Uterus (tissue), 2 donors: ENCODE data around the gene SRPX.

Experiments
- CTCF ChIP-seq, 4 experiments: fragments of 200-600 bp in 2 of 4; fragments of 450-650 bp in 2 of 4; sonication (generic) in 2 of 4; IDR thresholded peaks; one replicate each; pipeline ENCODE4 v1.5.1; 2016 to 2019; ENCODE audit warnings: antibody characterized with exemption in 4 of 4, mild to moderate bottlenecking in 2 of 4, moderate library complexity in 1 of 4
- POLR2A ChIP-seq, 2 donors: fragments of 450-650 bp; IDR thresholded peaks; one replicate each; pipeline ENCODE4 v1.6.1; 2016; ENCODE audit warnings: antibody characterized with exemption in 2 of 2, mild to moderate bottlenecking in 1 of 2, moderate library complexity in 1 of 2

- TF ChIP-seq CTCF (IDR thresholded peaks at IDR 0.05) (no peak), POLR2A (IDR thresholded peaks at IDR 0.05) (no peak)
These were observed 69.2 kb downstream of the SRPX start for GRCh38 chrX:38151441-38151840.
